Keratinocyte (primary cell): Measurements from ENCODE around the gene FAIM2. TPM values are rescaled to one million over a fixed set of nuclear protein-coding genes. Genes with fewer than 3 reads are reported as not detected.

ENCODE experiments used
- DNase-seq: peaks from one replicate; pipeline ENCODE4 v3.0.0-alpha.2; 2011; ENCODE audit warnings: low read depth, missing footprints, low spot score
- FAIRE-seq: peaks from 2 replicates; lab custom pipeline; 2011; peaks lifted over from hg19 to GRCh38; lab: Jason Lieb, UNC
- H2AFZ ChIP-seq: 2 replicates; pipeline ENCODE4 v1.6.0; 2012; ENCODE audit warnings: low read length, control low read depth, inconsistent platforms; ENCODE audit not compliant: control insufficient read depth
- H3K27ac ChIP-seq: 2 replicates; pipeline ENCODE4 v1.5.1; 2011; ENCODE audit warnings: low read length; ENCODE audit not compliant: control insufficient read depth, insufficient read depth
- H3K27me3 ChIP-seq: 3 replicates; pipeline ENCODE4 v1.6.0; 2011; ENCODE audit warnings: low read length; ENCODE audit not compliant: control insufficient read depth, insufficient read depth; ENCODE audit errors: extremely low read depth
- H3K36me3 ChIP-seq, 2 experiments: 2 replicates in 1 of 2; 3 replicates in 1 of 2; pipeline ENCODE4 v1.5.1; 2011; ENCODE audit warnings: low read length in 2 of 2, mild to moderate bottlenecking in 1 of 2; ENCODE audit not compliant: control insufficient read depth in 2 of 2, insufficient read depth in 2 of 2; ENCODE audit errors: extremely low read depth in 1 of 2
- H3K4me1 ChIP-seq: 3 replicates; pipeline ENCODE4 v1.5.1; 2011; ENCODE audit warnings: low read length; ENCODE audit not compliant: control insufficient read depth, insufficient read depth; ENCODE audit errors: extremely low read depth
- H3K4me2 ChIP-seq: 3 replicates; pipeline ENCODE4 v1.6.0; 2011; ENCODE audit warnings: low read depth, low read length; ENCODE audit not compliant: control insufficient read depth, insufficient read depth; ENCODE audit errors: extremely low read depth
- H3K4me3 ChIP-seq, 3 experiments: fragments of 200-600 bp in 1 of 3; sonication (generic) in 1 of 3; 2 replicates in 2 of 3; 3 replicates in 1 of 3; pipeline ENCODE4 v1.5.1; 2011 to 2016; ENCODE audit warnings: low read length in 3 of 3, mild to moderate bottlenecking in 3 of 3, control low read depth in 2 of 3, inconsistent platforms in 1 of 3, low read depth in 1 of 3, mixed read lengths in 1 of 3, mixed run types in 1 of 3, moderate library complexity in 1 of 3; ENCODE audit not compliant: control insufficient read depth in 2 of 3, insufficient read depth in 2 of 3; ENCODE audit errors: extremely low read depth in 1 of 3
- H3K79me2 ChIP-seq: 2 replicates; pipeline ENCODE4 v1.6.0; 2012; ENCODE audit warnings: low read length; ENCODE audit not compliant: control insufficient read depth, insufficient read depth
- H3K9ac ChIP-seq: 3 replicates; pipeline ENCODE4 v1.6.0; 2011; ENCODE audit warnings: low read length; ENCODE audit not compliant: control insufficient read depth, insufficient read depth; ENCODE audit errors: extremely low read depth
- H3K9me1 ChIP-seq: 3 replicates; pipeline ENCODE4 v1.6.0; 2011; ENCODE audit warnings: low read length; ENCODE audit not compliant: control insufficient read depth, insufficient read depth; ENCODE audit errors: extremely low read depth
- H3K9me3 ChIP-seq: 2 replicates; pipeline ENCODE4 v1.5.1; 2012; ENCODE audit warnings: low read depth, low read length; ENCODE audit not compliant: control insufficient read depth
- H4K20me1 ChIP-seq: 3 replicates; pipeline ENCODE4 v1.6.0; 2011; ENCODE audit warnings: low read length; ENCODE audit not compliant: control insufficient read depth, insufficient read depth; ENCODE audit errors: extremely low read depth
- CTCF ChIP-seq, 3 experiments: IDR thresholded peaks in 1 of 3; conservative IDR thresholded peaks in 1 of 3; optimal IDR thresholded peaks in 1 of 3; 2 replicates in 2 of 3; 3 replicates in 1 of 3; pipeline versions ENCODE3 to v1.5.1; 2011; ENCODE audit warnings: low read length in 3 of 3, mild to moderate bottlenecking in 3 of 3, moderate library complexity in 2 of 3, control low read depth in 1 of 3, inconsistent platforms in 1 of 3; ENCODE audit not compliant: insufficient read depth in 2 of 3; ENCODE audit errors: extremely low read depth in 1 of 3
- EZH2 ChIP-seq: IDR thresholded peaks from one replicate; pipeline ENCODE4 v1.6.1; 2012; ENCODE audit warnings: inconsistent platforms, mild to moderate bottlenecking, low read length, moderate library complexity
- dilution Hi-C: fragments of 300-500 bp; cut with MboI; formaldehyde crosslinking; loops from one replicate; pipeline ENCODE4 v1.7.0; 2020; ENCODE audit warnings: low sequenced_read_pairs; ENCODE audit not compliant: extremely low pct_ligation_motif_present
- polyA plus RNA-seq, 5 experiments: library from polyadenylated mRNA; depleted of rRNA in 3 of 5; stranded (reverse) in 3 of 5; stranded (forward) in 1 of 5; unstranded in 1 of 5; fragments of >200 nt; gene quantifications; 1 replicate in 1 of 5; 2 replicates in 3 of 5; 3 replicates in 1 of 5; pipeline versions ENCODE4 v1.2.1 to v1.2.3, GENCODE V29; 2011 to 2012; ENCODE audit warnings: missing spikeins in 2 of 5, low read depth in 1 of 5, low replicate concordance in 1 of 5

The FAIM2 gene
- polyA plus RNA-seq, 1 donor (not counting 4 experiments of a cell fraction or from before 2014, with no cell fraction given) = not detected

DNA sequence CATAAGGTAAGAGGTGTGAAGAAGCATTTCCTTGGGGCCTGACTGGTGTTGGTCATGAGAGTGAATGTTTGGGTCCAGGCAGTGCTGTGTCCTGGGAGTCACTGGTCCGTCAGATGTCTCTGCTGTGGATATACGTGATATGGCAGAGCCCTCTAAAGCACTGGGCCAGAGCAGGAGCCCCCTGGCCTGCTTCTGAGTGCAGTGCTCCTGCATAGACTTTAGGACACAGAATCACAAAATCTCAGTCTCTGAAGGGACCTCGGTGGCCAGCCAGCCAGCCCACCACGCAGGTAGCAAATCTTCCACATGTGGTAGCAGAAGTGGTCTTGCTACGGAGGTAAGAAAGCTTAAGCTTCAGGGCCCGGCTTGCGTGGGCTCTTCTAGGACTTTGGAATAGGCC is 28.3 kb upstream of the FAIM2 start:
- no peaks in the 10 kb centered on the region for H3K79me2 ChIP-seq
- peaks cover 14% of the 10 kb centered on the region for H3K4me1 ChIP-seq
- H3K36me3 ChIP-seq = no peaks in the 10 kb centered on the region
- no peaks in the 10 kb centered on the region for H3K9me3 ChIP-seq
- H4K20me1 ChIP-seq = no peaks in the 10 kb centered on the region
- dilution Hi-C loops = no loop called here
- H3K4me2 ChIP-seq = no peak overlapping the region
- DNase-seq (no peak), FAIRE-seq (no peak)
- H3K27me3 ChIP-seq = no peaks in the 10 kb centered on the region
- no peak overlapping the region for H3K27ac ChIP-seq
- H3K9me1 ChIP-seq = no peaks in the 10 kb centered on the region
- H2AFZ ChIP-seq = no peak overlapping the region
- H3K4me3 ChIP-seq = no peak overlapping the region
- TF ChIP-seq EZH2 (no peak), CTCF (optimal IDR thresholded peaks at IDR 0.05 in 1 of 3, IDR thresholded peaks at IDR 0.05 in 1 of 3, conservative IDR thresholded peaks at IDR 0.05 in 1 of 3; ENCODE audit: extremely low read depth in 1 of 3, insufficient read depth in 2 of 3, low read length in 3 of 3) (no peak)
- H3K9ac ChIP-seq = no peak overlapping the region

- no peak for TF ChIP-seq CTCF (optimal IDR thresholded peaks at IDR 0.05 in 1 of 3, IDR thresholded peaks at IDR 0.05 in 1 of 3, conservative IDR thresholded peaks at IDR 0.05 in 1 of 3; ENCODE audit: extremely low read depth in 1 of 3, insufficient read depth in 2 of 3, low read length in 3 of 3)
- no peak for TF ChIP-seq EZH2
- DNase-seq (no peak), FAIRE-seq (no peak)
- no peak overlapping the region for H3K9ac ChIP-seq
- H3K4me1 ChIP-seq = peaks cover 10% of the 10 kb centered on the region
- no peak overlapping the region for H3K27ac ChIP-seq
- H4K20me1 ChIP-seq = no peaks in the 10 kb centered on the region
- H3K4me3 ChIP-seq = no peak overlapping the region
- no peaks in the 10 kb centered on the region for H3K79me2 ChIP-seq
- H3K27me3 ChIP-seq = no peaks in the 10 kb centered on the region
- H3K36me3 ChIP-seq = no peaks in the 10 kb centered on the region
- H3K4me2 ChIP-seq = no peak overlapping the region
- H3K9me1 ChIP-seq = no peaks in the 10 kb centered on the region
- dilution Hi-C loops = no loop called here
- no peaks in the 10 kb centered on the region for H3K9me3 ChIP-seq
- no peak overlapping the region for H2AFZ ChIP-seq
These were observed 27.0 kb upstream of the FAIM2 start for GRCh38 chr12:49930515-49931288.
